ENCODE results near the gene CDC7.

CDC7 gene

DNA sequence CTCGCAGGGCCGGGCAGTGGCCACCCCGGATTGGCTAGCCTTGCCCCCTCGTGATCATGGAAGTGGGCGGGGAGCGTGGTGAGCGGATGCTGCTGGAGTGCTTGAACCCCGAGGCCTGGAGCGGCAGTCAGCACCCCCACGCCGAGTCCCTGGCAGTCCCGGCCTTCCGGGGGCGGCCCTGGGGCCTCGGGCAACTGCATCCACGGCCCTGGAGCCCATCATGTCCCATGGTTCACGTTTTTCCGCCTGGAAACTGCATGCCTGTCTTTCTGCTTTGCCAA, 45.6 kb downstream of the CDC7 start:
- Histone ChIP-seq H3K36me3 (ENCODE audit: insufficient read depth, low read length) (no peaks in the 10 kb centered on the region), H3K9ac (ENCODE audit: insufficient read length) (no peak overlapping the region), H3K9me3 (ENCODE audit: low read depth, low read length) (no peaks in the 10 kb centered on the region), H3K27ac (no peak overlapping the region), H3K4me3 (no peak overlapping the region)
- no peak for TF ChIP-seq EZH2 (IDR thresholded peaks at IDR 0.05)
- TF ChIP-seq FOXP2 (optimal IDR thresholded peaks at IDR 0.05; ENCODE audit: control extremely low read depth, extremely low read length, insufficient read depth): no peak
- TF ChIP-seq POLR2AphosphoS5 (IDR thresholded peaks at IDR 0.05; ENCODE audit: borderline replicate concordance, low read depth, low read length): no peak
- no peak for DNase-seq (ENCODE audit: low read depth, low spot score)

DNA sequence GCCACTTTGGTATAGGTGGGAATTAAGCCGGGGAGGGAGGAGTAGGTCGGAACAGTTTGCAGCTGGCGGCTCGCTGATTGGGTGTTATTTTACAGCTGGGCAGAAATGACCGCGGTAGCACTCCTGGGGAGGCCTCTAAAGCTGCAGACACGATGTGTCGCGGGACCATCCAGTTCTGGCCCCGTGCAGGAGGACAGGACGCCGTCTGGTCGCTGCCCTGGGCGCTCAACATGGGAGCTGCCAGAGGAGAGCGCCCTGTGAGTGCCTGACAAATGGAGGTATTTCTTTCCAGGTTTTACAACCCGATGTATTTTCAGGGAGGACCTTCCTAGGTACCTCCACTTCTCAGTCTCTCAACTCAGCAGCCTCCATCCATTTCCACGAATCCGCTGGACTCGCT, 46.2 kb downstream of the CDC7 start:
- Histone ChIP-seq H3K27ac (no peak overlapping the region), H3K4me3 (no peak overlapping the region), H3K9me3 (ENCODE audit: low read depth, low read length) (no peaks in the 10 kb centered on the region), H3K9ac (ENCODE audit: insufficient read length) (no peak overlapping the region), H3K36me3 (ENCODE audit: insufficient read depth, low read length) (no peaks in the 10 kb centered on the region)
- DNase-seq (ENCODE audit: low read depth, low spot score): no peak
- TF ChIP-seq POLR2AphosphoS5 (IDR thresholded peaks at IDR 0.05; ENCODE audit: borderline replicate concordance, low read depth, low read length): no peak
- no peak for TF ChIP-seq EZH2 (IDR thresholded peaks at IDR 0.05)
- TF ChIP-seq FOXP2 (optimal IDR thresholded peaks at IDR 0.05; ENCODE audit: control extremely low read depth, extremely low read length, insufficient read depth): no peak

DNA sequence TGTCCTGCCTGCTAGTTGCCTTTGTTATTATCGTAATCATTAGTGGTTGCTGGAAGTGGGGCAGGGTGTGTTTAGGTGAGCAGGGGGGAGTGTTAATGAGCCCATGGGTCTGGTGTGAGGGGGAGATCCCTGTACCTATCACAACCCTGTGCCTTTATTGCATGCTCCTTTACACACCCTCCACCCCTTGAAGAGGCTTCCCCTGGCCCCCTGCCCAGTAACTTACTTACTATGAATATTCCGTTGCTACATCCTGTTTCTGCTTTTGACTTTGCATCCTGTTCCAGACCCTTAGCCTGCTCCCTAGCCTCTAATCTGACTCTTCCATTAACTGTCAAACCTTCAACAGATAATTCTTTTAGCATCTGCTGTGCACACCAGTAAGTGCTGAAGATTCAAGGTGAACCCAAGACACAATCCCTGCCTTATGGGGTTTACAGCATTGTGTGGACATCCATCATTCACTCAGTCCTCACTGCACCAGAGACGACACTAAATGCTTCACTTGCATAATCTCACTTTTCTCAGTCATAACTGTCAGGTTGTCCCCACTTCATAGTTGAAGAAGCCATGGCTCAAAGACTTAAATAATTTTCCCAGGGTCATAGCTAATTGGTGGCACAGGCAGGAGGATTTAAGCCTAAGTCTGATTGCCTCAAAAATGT, 47.9 kb downstream of the CDC7 start:
- no peak for DNase-seq (ENCODE audit: low read depth, low spot score)
- H3K4me3 ChIP-seq: no peak overlapping the region
- H3K9me3 ChIP-seq (ENCODE audit: low read depth, low read length): no peaks in the 10 kb centered on the region
- no peak for TF ChIP-seq EZH2 (IDR thresholded peaks at IDR 0.05)
- TF ChIP-seq FOXP2 (optimal IDR thresholded peaks at IDR 0.05; ENCODE audit: control extremely low read depth, extremely low read length, insufficient read depth): no peak
- no peaks in the 10 kb centered on the region for H3K36me3 ChIP-seq (ENCODE audit: insufficient read depth, low read length)
- H3K9ac ChIP-seq (ENCODE audit: insufficient read length): no peak overlapping the region
- no peak overlapping the region for H3K27ac ChIP-seq

DNA sequence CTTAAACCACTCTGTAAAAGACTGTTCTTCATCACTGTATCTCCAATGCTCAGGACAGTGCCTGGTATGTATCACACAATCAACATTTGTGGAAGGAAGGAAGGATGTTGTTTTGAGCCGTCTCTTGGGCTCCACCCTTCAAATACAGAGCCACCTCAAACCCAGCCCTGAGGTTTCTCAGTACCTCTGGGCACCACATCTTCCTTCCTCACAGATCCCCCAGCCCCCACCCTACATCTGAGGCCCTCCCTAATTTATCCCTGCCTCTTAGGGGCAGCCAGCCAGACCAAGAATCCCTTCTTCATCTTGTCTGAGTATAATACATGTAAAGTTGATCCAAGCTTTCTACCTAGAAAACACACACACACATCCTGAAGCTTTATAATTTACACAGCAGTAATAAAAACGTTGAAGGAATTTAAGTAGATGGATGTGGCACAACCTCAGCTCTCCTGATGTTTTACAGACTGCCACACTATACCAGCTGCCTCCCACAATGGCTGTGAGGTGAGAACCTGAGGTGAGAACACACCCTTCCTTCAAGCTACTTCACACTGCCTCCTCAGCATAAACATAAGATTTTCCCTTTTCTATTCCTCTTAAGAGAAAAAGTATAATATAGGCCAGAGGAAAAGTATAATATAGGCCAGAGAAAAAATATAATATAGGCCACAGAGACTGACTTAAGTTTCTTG, 48.5 kb downstream of the CDC7 start:
- Histone ChIP-seq H3K27ac (no peak overlapping the region), H3K36me3 (ENCODE audit: insufficient read depth, low read length) (no peaks in the 10 kb centered on the region), H3K9me3 (ENCODE audit: low read depth, low read length) (no peaks in the 10 kb centered on the region), H3K9ac (ENCODE audit: insufficient read length) (no peak overlapping the region), H3K4me3 (no peak overlapping the region)
- no peak for DNase-seq (ENCODE audit: low read depth, low spot score)
- TF ChIP-seq POLR2AphosphoS5 (IDR thresholded peaks at IDR 0.05; ENCODE audit: borderline replicate concordance, low read depth, low read length) (no peak), EZH2 (IDR thresholded peaks at IDR 0.05) (no peak), FOXP2 (optimal IDR thresholded peaks at IDR 0.05; ENCODE audit: control extremely low read depth, extremely low read length, insufficient read depth) (no peak)

DNA sequence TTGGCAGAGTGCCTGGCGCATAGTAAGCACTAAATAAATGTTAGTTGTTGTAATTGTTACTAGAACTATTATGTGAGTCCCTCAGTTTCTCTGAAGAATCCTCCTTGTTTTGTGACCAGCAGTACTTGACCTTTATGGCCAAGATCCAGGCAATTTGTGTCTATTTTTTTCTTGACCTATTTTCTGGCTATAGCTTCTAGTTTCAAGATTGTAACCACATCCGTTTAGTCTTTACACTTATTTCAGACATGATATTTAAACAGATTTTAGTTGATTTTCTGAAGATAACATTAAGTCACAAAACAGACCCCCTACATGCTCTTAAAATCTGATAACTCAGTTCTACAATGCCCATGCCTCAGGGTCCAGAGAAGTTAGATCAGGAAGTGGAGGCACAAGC, 50.3 kb downstream of the CDC7 start:
- no peaks in the 10 kb centered on the region for H3K36me3 ChIP-seq (ENCODE audit: insufficient read depth, low read length)
- no peak overlapping the region for H3K9ac ChIP-seq (ENCODE audit: insufficient read length)
- no peak overlapping the region for H3K27ac ChIP-seq
- H3K9me3 ChIP-seq (ENCODE audit: low read depth, low read length): no peaks in the 10 kb centered on the region
- no peak for DNase-seq (ENCODE audit: low read depth, low spot score)
- TF ChIP-seq FOXP2 (optimal IDR thresholded peaks at IDR 0.05; ENCODE audit: control extremely low read depth, extremely low read length, insufficient read depth) (no peak), EZH2 (IDR thresholded peaks at IDR 0.05) (no peak), POLR2AphosphoS5 (IDR thresholded peaks at IDR 0.05; ENCODE audit: borderline replicate concordance, low read depth, low read length) (no peak)
- no peak overlapping the region for H3K4me3 ChIP-seq

DNA sequence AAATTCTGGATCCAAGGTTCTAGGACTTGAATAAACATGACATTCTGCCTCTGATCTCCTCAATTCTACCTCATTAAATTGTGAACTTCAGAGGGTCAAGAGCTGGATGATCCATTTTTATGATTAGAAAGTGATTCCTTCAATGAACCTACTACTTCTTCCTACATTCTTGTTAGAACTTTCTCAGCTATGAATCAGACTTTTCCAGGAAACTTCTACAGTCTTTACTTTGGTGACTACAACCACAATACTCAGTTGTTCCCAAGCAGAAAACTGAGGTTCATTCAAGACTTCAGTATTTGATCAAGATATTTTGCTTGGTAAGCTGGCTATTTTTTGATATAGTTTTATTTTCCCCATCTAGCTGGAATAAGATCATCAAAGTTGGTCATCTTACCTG, 51.4 kb downstream of the CDC7 start:
- H3K36me3 ChIP-seq (ENCODE audit: insufficient read depth, low read length): no peaks in the 10 kb centered on the region
- no peaks in the 10 kb centered on the region for H3K9me3 ChIP-seq (ENCODE audit: low read depth, low read length)
- H3K4me3 ChIP-seq: no peak overlapping the region
- no peak for DNase-seq (ENCODE audit: low read depth, low spot score)
- H3K9ac ChIP-seq (ENCODE audit: insufficient read length): no peak overlapping the region
- TF ChIP-seq EZH2 (IDR thresholded peaks at IDR 0.05) (no peak), POLR2AphosphoS5 (IDR thresholded peaks at IDR 0.05; ENCODE audit: borderline replicate concordance, low read depth, low read length) (no peak), FOXP2 (optimal IDR thresholded peaks at IDR 0.05; ENCODE audit: control extremely low read depth, extremely low read length, insufficient read depth) (no peak)
- H3K27ac ChIP-seq: no peak overlapping the region

DNA sequence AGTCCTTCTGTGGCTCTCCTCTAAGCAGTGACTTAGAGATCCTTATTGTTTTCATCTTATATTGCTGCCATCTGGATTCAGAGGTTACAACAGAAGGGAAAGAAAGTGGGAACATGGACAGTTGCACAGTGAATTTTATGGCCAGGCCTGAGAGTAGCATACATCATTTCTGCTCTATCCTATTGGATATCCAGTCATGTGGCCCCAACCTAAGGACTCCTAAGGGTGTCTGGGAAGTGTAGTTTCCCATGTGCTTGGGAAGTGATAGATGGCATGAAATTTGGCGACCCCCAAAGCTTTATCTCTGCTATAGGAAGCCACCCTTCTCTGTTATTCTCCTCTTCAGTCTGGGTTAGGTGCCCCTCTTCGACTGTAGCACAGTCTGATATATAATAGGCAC, 51.9 kb downstream of the CDC7 start:
- no peaks in the 10 kb centered on the region for H3K9me3 ChIP-seq (ENCODE audit: low read depth, low read length)
- H3K9ac ChIP-seq (ENCODE audit: insufficient read length): no peak overlapping the region
- no peak overlapping the region for H3K27ac ChIP-seq
- TF ChIP-seq FOXP2 (optimal IDR thresholded peaks at IDR 0.05; ENCODE audit: control extremely low read depth, extremely low read length, insufficient read depth): no peak
- TF ChIP-seq EZH2 (IDR thresholded peaks at IDR 0.05): no peak
- H3K36me3 ChIP-seq (ENCODE audit: insufficient read depth, low read length): no peaks in the 10 kb centered on the region
- H3K4me3 ChIP-seq: no peak overlapping the region
- no peak for DNase-seq (ENCODE audit: low read depth, low spot score)

DNA sequence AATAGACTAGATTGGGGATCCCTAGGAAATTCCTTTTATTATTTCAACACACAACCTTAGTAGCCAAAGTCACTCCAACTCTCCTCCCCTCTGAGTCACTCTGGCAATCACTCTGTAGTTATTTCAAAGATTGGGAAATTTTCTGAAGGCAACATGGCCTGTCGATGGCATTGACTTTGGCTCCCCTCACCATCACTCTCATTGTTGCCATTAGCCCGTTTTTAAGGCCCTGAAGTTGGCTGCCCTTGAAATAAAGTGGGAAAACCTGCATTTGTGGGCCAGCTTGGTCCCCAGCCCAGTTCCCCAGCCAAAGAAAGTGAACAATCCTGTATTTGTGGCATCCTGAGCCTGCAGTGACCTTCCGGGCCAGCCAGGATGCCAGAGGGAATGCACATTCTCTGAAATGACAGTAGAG, 52.5 kb downstream of the CDC7 start:
- H3K27ac ChIP-seq: no peak overlapping the region
- no peak overlapping the region for H3K9ac ChIP-seq (ENCODE audit: insufficient read length)
- H3K36me3 ChIP-seq (ENCODE audit: insufficient read depth, low read length): no peaks in the 10 kb centered on the region
- H3K9me3 ChIP-seq (ENCODE audit: low read depth, low read length): no peaks in the 10 kb centered on the region
- no peak for DNase-seq (ENCODE audit: low read depth, low spot score)
- no peak overlapping the region for H3K4me3 ChIP-seq
- TF ChIP-seq EZH2 (IDR thresholded peaks at IDR 0.05) (no peak), FOXP2 (optimal IDR thresholded peaks at IDR 0.05; ENCODE audit: control extremely low read depth, extremely low read length, insufficient read depth) (no peak), POLR2AphosphoS5 (IDR thresholded peaks at IDR 0.05; ENCODE audit: borderline replicate concordance, low read depth, low read length) (no peak)
